AG09319 (cell line): Measurements from ENCODE around the gene KLF13.

ENCODE experiments used
- DNase-seq: peaks from one replicate; pipeline ENCODE4 v3.0.0-alpha.2; 2010; ENCODE audit warnings: low read depth; ENCODE audit errors: extremely low read depth
- CTCF ChIP-seq: IDR thresholded peaks from 2 replicates; pipeline ENCODE4 v1.5.1; 2011; ENCODE audit warnings: low read depth, mild to moderate bottlenecking, inconsistent platforms, low read length, moderate library complexity

Gene KLF13

GRCh38 chr15:31344266-31344665 lies 17.6 kb downstream of the KLF13 start:
- DNase-seq: no peak
- no peak for TF ChIP-seq CTCF

GRCh38 chr15:31344823-31345605 lies 18.4 kb downstream of the KLF13 start:
- TF ChIP-seq CTCF: no peak
- no peak for DNase-seq

- no peak for TF ChIP-seq CTCF
- no peak for DNase-seq
Observed at GRCh38 chr15:31345606-31346366, 19.2 kb downstream of the KLF13 start.

DNA sequence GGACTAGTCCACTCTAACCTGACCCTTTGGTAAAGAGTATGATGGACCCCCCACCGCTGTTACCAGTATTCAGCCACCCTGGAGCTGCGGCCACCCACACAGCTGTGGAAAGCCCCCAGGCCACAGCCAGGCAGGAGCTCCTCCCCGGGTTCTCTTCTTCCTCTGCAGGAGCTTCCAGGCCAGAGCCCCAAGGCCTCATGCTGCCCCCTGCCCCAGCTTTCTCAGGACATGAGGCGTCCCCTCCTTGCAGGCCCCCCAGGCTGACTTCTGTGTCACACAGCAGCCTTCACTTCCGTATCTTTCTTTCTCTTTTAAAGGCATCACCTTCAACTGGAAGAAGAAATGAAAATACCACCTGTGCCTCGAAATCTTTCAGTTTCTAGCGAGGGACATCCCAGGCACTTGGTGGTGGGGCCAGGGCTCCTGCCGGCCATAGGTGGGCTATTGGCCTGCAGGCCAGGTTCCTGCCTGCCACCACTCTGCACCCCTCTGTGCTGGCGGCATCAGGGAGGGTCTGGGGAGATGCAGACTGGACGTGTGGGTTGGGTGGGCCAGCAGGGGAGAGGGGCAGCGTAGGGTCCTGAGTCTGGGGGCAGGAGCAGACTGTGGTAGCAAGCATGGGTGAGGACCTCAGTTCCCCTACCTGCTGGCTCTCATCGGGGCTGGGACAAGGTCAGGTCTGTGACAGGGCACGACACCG lies 19.9 kb downstream of the KLF13 start:
- no peak for DNase-seq
- TF ChIP-seq CTCF: no peak

- no peak for DNase-seq
- no peak for TF ChIP-seq CTCF
Observed at GRCh38 chr15:31347067-31347975, 20.7 kb downstream of the KLF13 start.

GRCh38 chr15:31347981-31348803 lies 21.6 kb downstream of the KLF13 start:
- DNase-seq: no peak
- no peak for TF ChIP-seq CTCF
